Breast epithelium (tissue), 4 donors: ENCODE data around the gene CORO2B. TPM values are rescaled to one million over a fixed set of nuclear protein-coding genes. Genes with fewer than 3 reads are reported as not detected.

Experiments used
- DNase-seq, 2 donors: peaks; one replicate each; pipeline ENCODE4 v3.0.0-alpha.2; 2019; ENCODE audit warnings: low spot score in 2 of 2
- H3K27ac ChIP-seq, 2 donors: fragments of 200-600 bp; sonication (generic) in 1 of 2; one replicate each; pipeline ENCODE4 v1.5.1; 2016 to 2019; ENCODE audit warnings: mild to moderate bottlenecking in 1 of 2
- H3K27me3 ChIP-seq, 2 donors: fragments of 200-600 bp; sonication (generic) in 1 of 2; one replicate each; pipeline versions ENCODE4 v1.5.1 to v1.6.0; 2017 to 2019; ENCODE audit warnings: control low read depth in 1 of 2, mild to moderate bottlenecking in 1 of 2
- H3K36me3 ChIP-seq: fragments of 200-600 bp; one replicate; pipeline ENCODE4 v1.5.1; 2019
- H3K4me1 ChIP-seq, 2 donors: fragments of 200-600 bp; sonication (generic); one replicate each; pipeline ENCODE4 v1.5.1; 2016 to 2019; ENCODE audit warnings: control low read depth in 1 of 2
- H3K4me3 ChIP-seq, 3 donors: fragments of 200-600 bp; sonication (generic); 1 replicate in 2 of 3; 2 replicates in 1 of 3; pipeline ENCODE4 v1.5.1; 2016 to 2019; ENCODE audit warnings: mild to moderate bottlenecking in 3 of 3, moderate library complexity in 2 of 3
- H3K9me3 ChIP-seq, 2 donors: fragments of 200-600 bp; sonication (generic) in 1 of 2; one replicate each; pipeline ENCODE4 v1.5.1; 2016 to 2019; ENCODE audit warnings: control low read depth in 1 of 2
- POLR2A ChIP-seq: fragments of 450-650 bp; IDR thresholded peaks from one replicate; pipeline ENCODE4 v1.6.1; 2016; ENCODE audit warnings: antibody characterized with exemption, mild to moderate bottlenecking, moderate library complexity
- POLR2AphosphoS5 ChIP-seq, 3 donors: sonication (generic); formaldehyde crosslinking; IDR thresholded peaks; one replicate each; pipeline ENCODE4 v1.6.1; 2017; ENCODE audit warnings: antibody characterized with exemption in 3 of 3
- intact Hi-C: fragments of 100-400 bp; cut with DNase I; formaldehyde crosslinking; loops from one replicate; pipeline ENCODE4 v1.15.1; 2023; ENCODE audit warnings: low total_unique reads
- total RNA-seq, 3 donors: library from RNA; depleted of rRNA; stranded (reverse); fragments of >200 nt; gene quantifications; one replicate each; pipeline ENCODE4 v1.1.0, GENCODE V29; 2016
- TF ChIP-seq, protein P1 (sequence below), 3 donors: fragments of 450-650 bp; IDR thresholded peaks; one replicate each; pipeline ENCODE4 v1.5.1; 2016 to 2017; ENCODE audit warnings: antibody characterized with exemption in 3 of 3, mild to moderate bottlenecking in 3 of 3, moderate library complexity in 3 of 3

The CORO2B gene
- total RNA-seq, 3 donors from 2014 or later = 2.9 to 11.2 (median 3.5) TPM

DNA sequence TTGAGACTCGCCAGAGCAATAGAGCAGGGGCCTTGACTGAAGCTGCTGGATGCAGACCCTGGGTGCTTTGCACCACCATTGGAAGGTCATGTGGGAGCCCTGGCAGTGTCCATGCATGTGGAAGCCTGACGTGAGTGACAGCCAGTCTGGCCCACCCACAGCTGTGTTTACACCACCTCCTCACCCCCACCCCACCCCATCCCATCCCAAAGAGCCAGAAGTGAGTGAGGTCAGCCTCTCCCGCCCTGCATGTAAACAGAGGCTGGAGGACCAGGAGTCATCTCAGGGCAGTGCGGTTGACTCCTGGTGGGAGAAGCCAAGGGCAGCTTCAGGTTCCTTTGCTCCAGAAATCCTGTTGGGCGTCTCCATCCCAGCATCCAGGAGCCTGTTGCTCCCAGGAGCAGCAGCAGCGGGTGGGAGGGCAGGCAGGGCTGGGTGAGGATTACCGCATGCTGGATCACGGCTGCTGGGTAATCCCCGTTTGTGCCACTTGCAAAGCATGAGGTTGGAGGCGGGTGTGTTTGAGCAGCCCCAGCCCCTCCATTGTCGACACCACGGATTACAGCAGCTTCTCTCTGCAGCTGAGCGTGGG lies 44.6 kb downstream of the CORO2B start:
- intact Hi-C loops = no loop called here
- no peak for DNase-seq
- no peaks in the 10 kb centered on the region for H3K4me1 ChIP-seq
- H3K27ac ChIP-seq = peak overlapping the region in 1 of 2 donors; percentile 43
- no peaks in the 10 kb centered on the region for H3K36me3 ChIP-seq
- no peak overlapping the region for H3K4me3 ChIP-seq
- TF ChIP-seq, protein P1, sequence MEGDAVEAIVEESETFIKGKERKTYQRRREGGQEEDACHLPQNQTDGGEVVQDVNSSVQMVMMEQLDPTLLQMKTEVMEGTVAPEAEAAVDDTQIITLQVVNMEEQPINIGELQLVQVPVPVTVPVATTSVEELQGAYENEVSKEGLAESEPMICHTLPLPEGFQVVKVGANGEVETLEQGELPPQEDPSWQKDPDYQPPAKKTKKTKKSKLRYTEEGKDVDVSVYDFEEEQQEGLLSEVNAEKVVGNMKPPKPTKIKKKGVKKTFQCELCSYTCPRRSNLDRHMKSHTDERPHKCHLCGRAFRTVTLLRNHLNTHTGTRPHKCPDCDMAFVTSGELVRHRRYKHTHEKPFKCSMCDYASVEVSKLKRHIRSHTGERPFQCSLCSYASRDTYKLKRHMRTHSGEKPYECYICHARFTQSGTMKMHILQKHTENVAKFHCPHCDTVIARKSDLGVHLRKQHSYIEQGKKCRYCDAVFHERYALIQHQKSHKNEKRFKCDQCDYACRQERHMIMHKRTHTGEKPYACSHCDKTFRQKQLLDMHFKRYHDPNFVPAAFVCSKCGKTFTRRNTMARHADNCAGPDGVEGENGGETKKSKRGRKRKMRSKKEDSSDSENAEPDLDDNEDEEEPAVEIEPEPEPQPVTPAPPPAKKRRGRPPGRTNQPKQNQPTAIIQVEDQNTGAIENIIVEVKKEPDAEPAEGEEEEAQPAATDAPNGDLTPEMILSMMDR (IDR thresholded peaks at IDR 0.05) = no peak
- TF ChIP-seq POLR2A = no peak
- no peak for TF ChIP-seq POLR2AphosphoS5 (IDR thresholded peaks at IDR 0.05)
- H3K9me3 ChIP-seq = no peaks in the 10 kb centered on the region
- H3K27me3 ChIP-seq = no peaks in the 10 kb centered on the region

DNA sequence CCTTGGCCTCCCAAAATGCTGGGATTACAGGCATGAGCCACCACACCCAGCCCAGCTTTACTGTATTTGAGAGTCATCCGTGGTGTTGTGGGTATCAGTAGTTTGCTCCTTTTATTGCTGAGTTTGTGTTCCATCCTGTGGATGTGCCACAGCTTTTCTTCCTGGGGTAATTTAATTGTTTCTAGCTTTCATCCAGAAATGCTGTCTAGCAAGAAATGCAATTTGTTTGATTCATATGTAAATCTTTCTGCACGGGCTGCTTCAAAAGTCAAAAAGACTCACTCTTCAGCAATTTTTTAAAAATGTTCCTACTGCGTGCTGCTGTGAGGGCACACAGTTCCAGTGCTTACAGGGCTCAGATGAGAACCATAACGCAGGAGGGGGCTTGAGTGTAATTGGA lies 47.1 kb downstream of the CORO2B start:
- H3K9me3 ChIP-seq = no peaks in the 10 kb centered on the region
- intact Hi-C loops = no loop called here
- H3K36me3 ChIP-seq = no peaks in the 10 kb centered on the region
- H3K4me3 ChIP-seq = no peak overlapping the region
- TF ChIP-seq POLR2AphosphoS5 (IDR thresholded peaks at IDR 0.05) (no peak), POLR2A (no peak)
- no peak for DNase-seq
- H3K4me1 ChIP-seq = no peaks in the 10 kb centered on the region
- no peaks in the 10 kb centered on the region for H3K27me3 ChIP-seq
- no peak overlapping the region for H3K27ac ChIP-seq

DNA sequence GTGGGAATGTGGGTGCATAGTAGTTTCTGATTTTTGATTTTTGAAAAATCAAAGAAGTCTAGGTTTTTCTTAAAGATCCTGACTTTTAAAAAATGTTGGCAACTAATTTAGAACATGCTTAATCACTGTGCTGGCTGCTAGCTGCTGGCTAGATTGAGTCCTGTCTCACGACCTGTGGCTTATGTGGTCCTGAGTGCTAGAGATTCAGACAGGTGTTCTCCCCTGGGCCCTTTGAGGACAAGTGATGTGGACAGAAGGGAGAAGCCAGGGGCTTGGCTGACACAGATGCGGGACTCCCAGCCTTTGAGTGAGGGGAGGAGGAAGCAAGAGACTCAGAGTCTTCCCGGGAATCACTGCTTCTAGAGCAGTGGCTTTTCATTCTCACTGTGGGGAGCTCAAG lies 47.5 kb downstream of the CORO2B start:
- Histone ChIP-seq H3K4me1 (no peaks in the 10 kb centered on the region), H3K36me3 (no peaks in the 10 kb centered on the region), H3K27ac (no peak overlapping the region), H3K27me3 (no peaks in the 10 kb centered on the region), H3K9me3 (no peaks in the 10 kb centered on the region), H3K4me3 (no peak overlapping the region)
- TF ChIP-seq POLR2AphosphoS5 (IDR thresholded peaks at IDR 0.05) = no peak
- no peak for TF ChIP-seq POLR2A
- TF ChIP-seq, protein P1 (IDR thresholded peaks at IDR 0.05) = no peak
- DNase-seq = no peak
- intact Hi-C loops = no loop called here

DNA sequence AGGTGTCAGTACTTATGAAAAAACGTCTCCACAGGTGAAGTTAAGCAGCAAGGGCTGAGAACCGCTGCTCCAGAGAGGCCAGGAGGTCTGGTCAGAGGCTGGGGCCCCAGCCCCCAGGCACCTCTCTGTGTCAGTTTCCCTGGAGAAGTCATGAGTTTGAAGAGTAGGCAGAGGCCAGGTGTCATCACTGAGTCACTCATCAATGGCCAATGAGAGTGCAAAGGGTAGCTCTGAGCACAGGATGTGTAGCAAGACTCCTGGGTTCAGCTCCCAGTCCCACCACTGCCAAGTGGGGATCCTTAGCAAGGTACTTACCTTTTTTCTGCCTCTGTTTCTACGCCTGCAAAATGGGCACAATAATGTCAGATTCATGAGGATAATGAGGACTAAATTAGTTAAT lies 47.9 kb downstream of the CORO2B start:
- no peak for DNase-seq
- intact Hi-C loops = no loop called here
- Histone ChIP-seq H3K4me1 (no peaks in the 10 kb centered on the region), H3K27ac (no peak overlapping the region), H3K27me3 (no peaks in the 10 kb centered on the region), H3K36me3 (no peaks in the 10 kb centered on the region), H3K9me3 (no peaks in the 10 kb centered on the region), H3K4me3 (no peak overlapping the region)
- TF ChIP-seq POLR2A (no peak), POLR2AphosphoS5 (IDR thresholded peaks at IDR 0.05) (no peak)
- TF ChIP-seq, protein P1 (IDR thresholded peaks at IDR 0.05) = no peak

DNA sequence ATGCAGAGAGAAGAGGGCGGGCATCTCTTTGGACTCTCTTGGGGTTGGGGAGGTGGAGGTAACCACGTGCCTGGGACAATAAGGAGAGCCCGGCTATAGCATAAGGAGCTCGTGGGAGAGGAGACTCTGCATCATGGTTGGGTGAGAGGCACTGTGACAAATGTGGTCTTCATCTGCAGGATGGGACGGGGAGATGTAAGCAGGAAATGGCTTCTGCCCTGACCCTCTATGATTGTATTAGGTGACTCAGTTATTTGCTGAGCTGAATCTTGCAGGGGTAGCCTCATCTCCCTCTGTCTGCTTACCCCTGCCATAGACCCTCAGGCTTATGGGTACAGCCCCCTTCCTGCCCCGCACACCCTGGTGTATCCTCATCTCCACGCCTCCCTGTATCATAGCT lies 48.7 kb downstream of the CORO2B start:
- intact Hi-C loops = no loop called here
- no peak overlapping the region for H3K4me3 ChIP-seq
- H3K36me3 ChIP-seq = no peaks in the 10 kb centered on the region
- DNase-seq = no peak
- no peaks in the 10 kb centered on the region for H3K4me1 ChIP-seq
- no peaks in the 10 kb centered on the region for H3K9me3 ChIP-seq
- no peaks in the 10 kb centered on the region for H3K27me3 ChIP-seq
- TF ChIP-seq POLR2A = no peak
- no peak for TF ChIP-seq POLR2AphosphoS5 (IDR thresholded peaks at IDR 0.05)
- TF ChIP-seq, protein P1 (IDR thresholded peaks at IDR 0.05) = no peak
- no peak overlapping the region for H3K27ac ChIP-seq

DNA sequence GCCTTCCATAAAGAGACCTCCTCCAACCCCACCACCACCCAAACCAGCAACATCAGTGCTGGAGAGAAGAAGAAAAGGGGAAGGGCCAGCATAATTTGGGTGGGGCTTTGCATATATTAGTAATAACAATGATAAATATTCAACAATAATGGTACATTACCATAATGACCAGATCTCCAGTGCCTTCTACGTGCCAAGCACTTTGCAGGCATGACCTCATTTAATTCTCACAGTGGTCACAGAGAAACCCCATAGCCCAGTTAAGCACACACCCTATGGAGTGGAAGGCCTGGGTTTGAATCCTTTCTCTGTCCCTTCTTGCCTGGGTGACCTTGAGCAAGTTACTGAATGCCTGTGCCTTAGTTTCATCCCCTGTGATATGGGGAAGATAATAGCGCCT lies 49.2 kb downstream of the CORO2B start:
- intact Hi-C loops = no loop called here
- DNase-seq = no peak
- no peaks in the 10 kb centered on the region for H3K36me3 ChIP-seq
- no peaks in the 10 kb centered on the region for H3K4me1 ChIP-seq
- no peaks in the 10 kb centered on the region for H3K27me3 ChIP-seq
- TF ChIP-seq POLR2A (no peak), POLR2AphosphoS5 (IDR thresholded peaks at IDR 0.05) (no peak)
- TF ChIP-seq, protein P1 (IDR thresholded peaks at IDR 0.05) = no peak
- H3K4me3 ChIP-seq = no peak overlapping the region
- no peak overlapping the region for H3K27ac ChIP-seq
- no peaks in the 10 kb centered on the region for H3K9me3 ChIP-seq
